DOHH2 (cell line): ENCODE data around the gene PTPRN2.

Source experiments
- H3F3A ChIP-seq: fragments of 200-600 bp; sonication (generic), shearing (Covaris generic); 2 replicates; pipeline ENCODE4 v1.6.0; 2016; ENCODE audit warnings: antibody characterized with exemption, mild to moderate bottlenecking; ENCODE audit not compliant: control insufficient read depth, insufficient read depth
- H3K27ac ChIP-seq: fragments of 200-600 bp; sonication (generic); 2 replicates; pipeline ENCODE4 v1.5.1; 2014; ENCODE audit warnings: low read depth, mild to moderate bottlenecking, low read length, moderate library complexity
- H3K27me3 ChIP-seq: fragments of 200-600 bp; sonication (generic); 2 replicates; pipeline ENCODE4 v1.6.1; 2014; ENCODE audit warnings: mild to moderate bottlenecking, low read length, mixed read lengths; ENCODE audit not compliant: control insufficient read depth
- H3K36me3 ChIP-seq: fragments of 200-600 bp; sonication (generic); 2 replicates; pipeline ENCODE4 v1.6.1; 2014; ENCODE audit warnings: mild to moderate bottlenecking, low read length, moderate library complexity, mixed read lengths; ENCODE audit not compliant: control insufficient read depth
- H3K4me1 ChIP-seq: fragments of 200-600 bp; sonication (generic); 2 replicates; pipeline ENCODE4 v1.6.1; 2014; ENCODE audit warnings: mild to moderate bottlenecking, low read length, mixed read lengths; ENCODE audit not compliant: control insufficient read depth
- H3K4me2 ChIP-seq: fragments of 200-600 bp; sonication (generic); 2 replicates; pipeline ENCODE4 v1.6.0; 2014; ENCODE audit warnings: mild to moderate bottlenecking, low read length, moderate library complexity
- H3K4me3 ChIP-seq: fragments of 200-600 bp; sonication (generic); 2 replicates; pipeline ENCODE4 v1.5.1; 2014; ENCODE audit warnings: mild to moderate bottlenecking, low read length, mixed read lengths
- H3K79me2 ChIP-seq: fragments of 200-600 bp; sonication (generic); 2 replicates; pipeline ENCODE4 v1.6.1; 2014; ENCODE audit warnings: mild to moderate bottlenecking, low read length, mixed read lengths; ENCODE audit not compliant: control insufficient read depth
- H3K9me2 ChIP-seq: fragments of 200-600 bp; sonication (generic); replicated peaks from 2 replicates; pipeline ENCODE4 v1.6.1; 2014; ENCODE audit warnings: mild to moderate bottlenecking, low read length, mixed read lengths; ENCODE audit not compliant: control insufficient read depth
- H3K9me3 ChIP-seq: fragments of 200-600 bp; sonication (generic); 2 replicates; pipeline ENCODE4 v1.6.1; 2014; ENCODE audit warnings: antibody characterized with exemption, low read length, mixed read lengths; ENCODE audit not compliant: control insufficient read depth, insufficient read depth
- H4K20me1 ChIP-seq: fragments of 200-600 bp; sonication (generic); 2 replicates; pipeline ENCODE4 v1.6.0; 2014; ENCODE audit warnings: low read depth, mild to moderate bottlenecking, antibody characterized with exemption, low read length, moderate library complexity; ENCODE audit not compliant: control insufficient read depth, insufficient read depth
- EZH2phosphoT487 ChIP-seq: fragments of 200-600 bp; sonication (generic); IDR thresholded peaks from 2 replicates; pipeline ENCODE4 v1.6.1; 2017; ENCODE audit warnings: borderline replicate concordance, mild to moderate bottlenecking, antibody characterized with exemption, low read length, moderate library complexity, mixed read lengths
- TF ChIP-seq, protein P1 (sequence below): fragments of 200-600 bp; sonication (generic); IDR thresholded peaks from one replicate; pipeline ENCODE4 v1.5.1; 2014; ENCODE audit warnings: antibody characterized with exemption, mild to moderate bottlenecking, low read depth, low read length; ENCODE audit not compliant: poor library complexity, severe bottlenecking

Gene PTPRN2

GRCh38 chr7:158028971-158029370 lies 558.7 kb downstream of the PTPRN2 start:
- Histone ChIP-seq H3K4me1 (no peaks in the 10 kb centered on the region), H3F3A (no peaks in the 10 kb centered on the region), H3K36me3 (no peaks in the 10 kb centered on the region), H3K9me2 (no peaks in the 10 kb centered on the region), H3K4me2 (no peak overlapping the region), H3K4me3 (no peak overlapping the region), H3K27ac (no peak overlapping the region), H4K20me1 (no peaks in the 10 kb centered on the region), H3K9me3 (peaks cover 5% of the 10 kb centered on the region; the same call in 1 of the 2 replicates), H3K79me2 (no peaks in the 10 kb centered on the region), H3K27me3 (no peaks in the 10 kb centered on the region)
- no peak for TF ChIP-seq EZH2phosphoT487

DNA sequence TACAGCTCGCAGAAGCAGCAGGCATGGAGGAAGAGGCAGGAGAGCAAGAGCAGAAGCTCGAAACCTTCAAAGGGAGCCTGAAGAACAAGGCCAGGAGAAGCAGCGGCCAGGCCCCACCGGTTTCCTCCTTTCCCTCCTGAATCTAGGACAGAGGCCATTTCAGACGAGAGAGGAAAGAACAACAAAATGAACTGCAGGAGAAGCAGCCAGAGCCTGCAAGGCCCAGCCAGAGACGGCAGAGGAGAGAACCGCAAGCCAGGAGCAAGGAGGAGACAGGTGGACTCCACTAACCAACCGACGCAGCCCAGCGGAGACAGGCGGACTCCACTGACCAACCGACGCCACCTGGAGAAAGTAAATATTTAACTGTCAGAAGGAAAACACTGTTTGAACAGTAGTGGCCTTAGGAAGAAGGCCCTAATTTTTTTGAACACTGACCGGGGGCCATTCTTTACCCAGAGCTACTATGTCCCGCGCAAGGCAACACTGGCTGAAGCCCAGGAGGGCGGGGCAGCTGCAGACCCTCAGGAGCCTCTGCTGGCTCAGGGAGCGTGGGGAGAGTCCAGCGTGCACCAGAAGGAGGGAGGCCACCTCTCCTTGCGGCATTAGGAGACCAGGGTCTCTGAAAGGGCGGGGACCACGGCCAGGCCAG lies 559.2 kb downstream of the PTPRN2 start:
- no peak overlapping the region for H3K27ac ChIP-seq
- no peak for TF ChIP-seq EZH2phosphoT487
- TF ChIP-seq, protein P1, sequence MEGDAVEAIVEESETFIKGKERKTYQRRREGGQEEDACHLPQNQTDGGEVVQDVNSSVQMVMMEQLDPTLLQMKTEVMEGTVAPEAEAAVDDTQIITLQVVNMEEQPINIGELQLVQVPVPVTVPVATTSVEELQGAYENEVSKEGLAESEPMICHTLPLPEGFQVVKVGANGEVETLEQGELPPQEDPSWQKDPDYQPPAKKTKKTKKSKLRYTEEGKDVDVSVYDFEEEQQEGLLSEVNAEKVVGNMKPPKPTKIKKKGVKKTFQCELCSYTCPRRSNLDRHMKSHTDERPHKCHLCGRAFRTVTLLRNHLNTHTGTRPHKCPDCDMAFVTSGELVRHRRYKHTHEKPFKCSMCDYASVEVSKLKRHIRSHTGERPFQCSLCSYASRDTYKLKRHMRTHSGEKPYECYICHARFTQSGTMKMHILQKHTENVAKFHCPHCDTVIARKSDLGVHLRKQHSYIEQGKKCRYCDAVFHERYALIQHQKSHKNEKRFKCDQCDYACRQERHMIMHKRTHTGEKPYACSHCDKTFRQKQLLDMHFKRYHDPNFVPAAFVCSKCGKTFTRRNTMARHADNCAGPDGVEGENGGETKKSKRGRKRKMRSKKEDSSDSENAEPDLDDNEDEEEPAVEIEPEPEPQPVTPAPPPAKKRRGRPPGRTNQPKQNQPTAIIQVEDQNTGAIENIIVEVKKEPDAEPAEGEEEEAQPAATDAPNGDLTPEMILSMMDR = no peak

GRCh38 chr7:158027646-158028045 lies 560.0 kb downstream of the PTPRN2 start:
- Histone ChIP-seq H3K27ac (no peak overlapping the region), H3F3A (no peaks in the 10 kb centered on the region), H3K36me3 (no peaks in the 10 kb centered on the region), H3K4me3 (no peak overlapping the region), H3K4me2 (no peak overlapping the region), H3K4me1 (no peaks in the 10 kb centered on the region), H3K27me3 (no peaks in the 10 kb centered on the region), H3K9me3 (no peaks in the 10 kb centered on the region; the same call in 1 of the 2 replicates), H4K20me1 (no peaks in the 10 kb centered on the region), H3K79me2 (no peaks in the 10 kb centered on the region), H3K9me2 (no peaks in the 10 kb centered on the region)
- TF ChIP-seq, protein P1 = no peak
- no peak for TF ChIP-seq EZH2phosphoT487

More for the DNA sequence above, 559.2 kb downstream of the PTPRN2 start:
- no peaks in the 10 kb centered on the region for H3K27me3 ChIP-seq
- no peaks in the 10 kb centered on the region for H3K79me2 ChIP-seq
- H3K9me2 ChIP-seq = no peaks in the 10 kb centered on the region
- no peaks in the 10 kb centered on the region for H3K4me1 ChIP-seq
- no peaks in the 10 kb centered on the region for H3K36me3 ChIP-seq
- no peak overlapping the region for H3K4me3 ChIP-seq
- no peak overlapping the region for H3K4me2 ChIP-seq
- H3K9me3 ChIP-seq = peaks cover 5% of the 10 kb centered on the region; the same call in 1 of the 2 replicates
- no peaks in the 10 kb centered on the region for H3F3A ChIP-seq
- no peaks in the 10 kb centered on the region for H4K20me1 ChIP-seq

DNA sequence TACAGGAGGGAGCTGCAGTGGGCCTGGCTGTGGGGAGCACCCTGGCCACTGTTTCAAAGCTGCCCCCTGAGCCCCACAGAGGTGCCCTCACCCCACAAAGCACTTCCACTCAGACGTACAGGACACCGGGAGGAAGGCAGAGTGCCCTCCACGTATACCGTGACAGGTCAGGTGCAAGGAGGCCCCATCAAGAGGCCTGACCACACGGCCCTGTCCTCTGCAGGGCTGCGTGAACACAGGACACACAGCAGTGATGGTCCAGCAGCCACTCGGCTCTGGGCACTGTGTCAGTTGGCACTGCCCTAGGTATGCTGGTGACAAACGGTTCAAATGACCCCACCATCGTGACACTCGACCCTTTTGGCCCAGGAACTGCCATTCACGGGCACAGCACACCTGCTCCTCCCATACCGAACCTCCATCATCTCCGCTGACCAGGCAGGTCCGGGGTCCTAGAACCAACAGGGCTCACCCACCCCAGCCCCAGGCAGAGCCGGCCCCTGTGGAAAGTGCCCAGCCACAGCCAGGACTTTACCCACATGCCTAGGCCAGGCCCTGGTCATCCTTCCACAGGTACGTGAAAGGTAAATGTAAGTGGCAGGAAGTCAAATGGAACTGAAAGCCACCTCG lies 560.9 kb downstream of the PTPRN2 start:
- no peak overlapping the region for H3K27ac ChIP-seq
- no peaks in the 10 kb centered on the region; the same call in 1 of the 2 replicates for H3K9me3 ChIP-seq
- H3K27me3 ChIP-seq = no peaks in the 10 kb centered on the region
- no peaks in the 10 kb centered on the region for H3K4me1 ChIP-seq
- no peaks in the 10 kb centered on the region for H4K20me1 ChIP-seq
- no peak overlapping the region for H3K4me2 ChIP-seq
- H3K36me3 ChIP-seq = no peaks in the 10 kb centered on the region
- TF ChIP-seq, protein P1 = no peak
- no peak for TF ChIP-seq EZH2phosphoT487
- H3K79me2 ChIP-seq = no peaks in the 10 kb centered on the region
- no peaks in the 10 kb centered on the region for H3K9me2 ChIP-seq
- H3K4me3 ChIP-seq = no peak overlapping the region
- no peaks in the 10 kb centered on the region for H3F3A ChIP-seq
